NCI-H748 treated with DMSO at 0.1 percent for 48 hours (cell line): ENCODE measurements around the gene CCDC39.
A peak's percentile ranks its signal among the peaks of the same experiment; 100 is the strongest.
"Not testable (repeated sequence)": the region's sequence is repeated elsewhere in the genome, so short reads cannot be mapped to it uniquely, and the experiment has no call there.

Experiments used
- DNase-seq: peaks from one replicate; lab custom pipeline; 2025; lab: John Stamatoyannopoulos, UW

CCDC39 gene

GRCh38 chr3:180624714-180625113 is 54.6 kb downstream of the CCDC39 start:
- DNase-seq = no peak

GRCh38 chr3:180619723-180620122 is 59.6 kb downstream of the CCDC39 start:
- no peak for DNase-seq

- DNase-seq = not testable (repeated sequence)
Measured at GRCh38 chr3:180618563-180618962, 60.7 kb downstream of the CCDC39 start.

DNA sequence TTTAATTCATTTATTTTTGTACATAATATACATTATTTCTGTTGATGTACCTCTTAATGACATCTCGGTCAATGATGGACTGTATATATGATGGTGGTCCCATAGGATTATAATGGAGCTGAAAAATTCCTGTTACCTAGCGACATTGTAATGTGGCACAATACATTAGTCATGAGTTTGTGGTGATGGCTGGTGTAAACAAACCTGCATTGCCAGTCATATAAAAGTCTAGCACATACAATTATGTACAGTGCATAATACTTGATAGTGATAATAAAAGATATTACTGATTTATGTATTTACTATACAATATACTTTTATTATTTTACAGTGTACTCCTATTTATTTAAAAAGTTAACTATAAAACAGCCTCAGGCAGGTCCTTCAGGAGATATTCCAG is 62.2 kb downstream of the CCDC39 start:
- no peak for DNase-seq

DNA sequence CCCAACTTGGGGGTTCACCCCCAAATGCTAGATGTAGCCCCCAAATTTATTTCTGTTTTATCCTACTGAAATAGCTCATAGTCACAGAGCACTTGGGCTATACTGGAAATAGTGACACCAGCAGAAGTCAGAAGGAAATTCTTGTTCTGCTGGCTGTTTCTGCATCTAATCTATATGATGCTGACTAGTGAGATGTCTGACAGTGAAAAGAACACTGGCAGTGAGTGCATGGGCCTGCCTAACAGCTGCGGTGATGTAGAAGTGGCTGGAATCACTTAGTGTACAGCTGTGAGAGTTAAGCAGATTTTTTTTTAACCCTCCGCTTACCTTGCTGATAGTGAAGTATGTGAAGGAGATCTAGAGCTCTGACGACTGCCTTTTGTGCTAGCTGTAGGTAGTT is 63.3 kb downstream of the CCDC39 start:
- DNase-seq = no peak

DNA sequence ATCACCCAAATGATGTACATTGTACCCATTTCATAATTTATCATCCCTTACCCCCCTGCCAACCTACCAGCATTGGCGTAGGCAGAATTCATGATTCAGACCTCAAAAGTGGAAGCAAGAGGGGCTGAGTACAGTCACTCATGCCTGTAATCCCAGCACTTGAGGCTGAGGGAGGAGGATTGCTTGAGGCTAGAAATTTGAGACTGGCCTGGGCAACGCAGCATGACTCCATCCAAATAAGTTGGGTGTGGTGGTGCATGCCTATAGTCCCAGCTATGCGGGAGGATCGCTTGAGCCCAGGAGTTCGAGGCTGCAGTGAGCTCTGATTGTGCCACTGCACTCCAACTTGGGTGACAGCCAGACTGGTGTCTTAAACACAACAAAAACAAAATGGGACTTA is 66.9 kb downstream of the CCDC39 start:
- DNase-seq = no peak

DNA sequence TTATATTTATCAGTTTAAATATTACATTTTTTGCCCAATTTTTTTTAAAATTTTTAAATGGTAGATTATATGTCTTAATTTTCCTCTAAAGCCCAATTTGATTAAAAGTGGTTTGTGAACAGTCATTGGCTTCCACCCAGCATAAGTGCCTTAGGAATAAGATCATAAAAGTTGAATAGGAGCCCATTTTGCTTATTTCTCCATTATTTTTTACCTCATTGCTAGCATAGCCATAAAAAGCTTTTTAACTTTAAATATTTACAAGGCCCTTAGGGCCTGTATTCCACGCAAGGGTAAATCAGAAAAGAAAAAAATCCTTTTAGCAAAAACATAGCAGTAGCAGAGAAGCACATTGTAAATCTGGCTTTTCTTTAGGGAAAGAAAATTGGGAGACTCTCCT is 68.3 kb downstream of the CCDC39 start:
- no peak for DNase-seq

DNA sequence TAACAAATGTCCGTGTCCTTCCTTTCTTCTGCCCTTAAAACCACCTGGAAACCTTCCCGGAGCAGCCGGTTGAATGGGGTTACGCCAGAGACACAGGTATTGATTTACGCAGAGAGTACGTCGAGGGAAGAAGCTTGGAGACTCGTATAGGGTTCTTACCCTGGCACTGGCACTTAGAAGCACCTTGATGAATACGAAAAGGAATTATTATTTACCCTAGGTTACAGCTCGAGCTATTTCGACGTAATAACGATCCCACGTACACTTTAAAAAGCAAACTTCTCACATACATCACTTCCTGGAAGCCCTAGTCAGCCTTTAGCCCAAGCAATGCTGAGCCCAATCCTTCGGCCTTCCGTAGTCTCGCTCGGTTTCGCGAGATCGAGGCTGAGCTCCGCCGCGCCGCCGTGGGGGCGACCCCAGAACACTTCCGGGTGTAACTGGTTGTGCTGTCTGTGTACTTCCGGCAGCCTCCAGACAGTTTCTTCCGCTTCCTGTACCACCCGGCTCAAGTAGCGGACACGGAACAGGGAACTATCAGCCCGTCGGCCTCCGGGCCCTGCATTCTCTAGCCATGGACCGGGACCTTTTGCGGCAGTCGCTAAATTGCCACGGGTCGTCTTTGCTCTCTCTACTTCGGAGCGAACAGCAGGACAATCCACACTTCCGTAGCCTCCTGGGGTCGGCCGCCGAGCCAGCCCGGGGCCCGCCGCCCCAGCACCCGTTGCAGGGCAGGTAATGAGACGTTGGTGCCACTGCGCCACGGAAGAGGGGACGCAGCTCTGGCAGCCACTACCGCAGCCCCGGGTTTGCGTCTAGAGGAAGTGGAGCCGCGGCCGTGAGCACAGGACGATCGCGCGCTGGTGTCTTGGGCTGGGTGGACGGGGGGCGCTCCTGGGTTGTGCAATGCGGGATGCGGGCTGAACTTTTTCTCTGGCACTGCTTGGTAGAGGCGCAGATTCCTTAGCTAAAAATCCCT is 77.3 kb downstream of the CCDC39 start, which contains the start of gene TTC14:
TTC14 (plus strand) TSS at position 476 of the 979 bp plus-strand sequence; CDS start at position 575, 99 bp downstream.
- peak; percentile 57 for DNase-seq

DNA sequence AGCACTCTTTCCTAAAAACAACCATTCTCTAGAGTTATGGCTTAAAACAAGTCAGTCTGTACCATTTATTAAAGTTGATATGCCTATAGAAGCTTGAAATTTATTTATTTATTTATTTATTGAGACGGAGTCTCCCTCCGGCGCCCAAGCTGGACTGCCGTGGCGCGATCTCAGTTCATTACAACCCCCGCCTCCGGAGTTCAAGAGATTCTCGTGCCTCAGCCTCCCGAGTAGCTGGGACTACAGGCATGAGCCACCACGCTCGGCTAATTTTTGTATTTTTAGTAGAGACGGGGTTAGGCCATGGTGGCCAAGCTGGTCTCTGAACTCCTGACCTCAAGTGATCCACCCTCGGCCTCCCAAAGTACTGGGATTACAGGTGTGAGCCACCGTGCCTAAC is 78.8 kb downstream of the CCDC39 start:
- no peak for DNase-seq

GRCh38 chr3:180595559-180595935 is 83.7 kb downstream of the CCDC39 start:
- DNase-seq = no peak

DNA sequence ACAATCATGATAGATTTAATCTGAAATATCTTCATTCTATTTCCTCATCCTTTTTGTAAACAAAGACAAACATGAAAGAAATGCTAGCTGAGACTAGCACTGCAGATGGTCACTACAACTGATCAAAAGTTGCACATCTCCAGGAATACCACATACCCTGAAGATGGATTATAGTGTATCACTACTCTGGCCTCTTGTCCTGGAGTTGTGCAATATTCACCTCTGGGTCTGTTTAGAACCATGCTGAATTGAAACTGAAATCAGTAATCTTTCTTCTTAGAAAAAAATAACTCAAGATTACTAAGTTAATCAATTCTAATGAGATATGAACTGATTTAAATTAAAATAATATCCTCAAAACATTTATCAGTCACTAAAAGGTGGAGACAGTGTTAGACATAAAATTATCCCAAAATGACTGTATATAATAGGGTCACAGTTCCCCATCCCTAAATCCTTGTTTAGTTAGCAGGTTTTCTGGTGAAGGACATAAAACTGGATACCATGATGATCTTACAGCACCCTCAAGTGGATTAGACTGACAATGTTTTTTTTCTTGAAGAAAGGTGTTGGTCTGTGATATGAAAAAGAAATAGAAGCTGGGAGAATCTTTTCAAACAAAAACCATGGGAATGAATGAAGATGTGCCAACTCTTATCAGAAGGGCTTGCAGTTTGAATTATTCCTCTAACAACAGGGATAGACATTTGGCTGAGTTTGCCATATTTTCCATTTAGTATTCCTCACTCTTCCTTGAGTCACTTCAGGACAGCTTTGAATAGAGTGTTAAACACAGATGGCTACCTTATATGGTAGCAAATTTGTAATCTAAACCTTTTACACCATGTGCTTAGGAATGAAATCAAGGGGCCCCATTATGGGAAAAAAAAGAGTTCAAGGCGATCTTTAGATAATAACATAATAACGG is 84.4 kb downstream of the CCDC39 start:
- DNase-seq = peak; percentile 30

DNA sequence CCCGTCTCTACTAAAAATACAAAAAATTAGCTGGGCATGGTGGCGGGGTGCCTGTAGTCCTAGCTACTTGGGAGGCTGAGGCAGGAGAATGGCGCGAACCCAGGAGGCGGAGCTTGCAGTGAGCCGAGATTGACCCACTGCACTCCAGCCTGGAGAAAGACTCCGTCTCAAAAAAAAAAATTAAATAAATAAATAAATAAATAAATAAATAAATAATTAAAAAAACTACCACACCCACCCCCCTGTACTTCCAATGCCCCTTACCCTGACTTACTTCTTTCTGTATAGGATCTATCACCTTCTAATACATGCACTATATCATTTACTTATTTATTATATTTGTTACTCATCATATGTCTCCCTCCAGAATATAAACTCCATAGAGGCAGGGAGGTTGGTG is 85.7 kb downstream of the CCDC39 start:
- DNase-seq = not testable (repeated sequence)

DNA sequence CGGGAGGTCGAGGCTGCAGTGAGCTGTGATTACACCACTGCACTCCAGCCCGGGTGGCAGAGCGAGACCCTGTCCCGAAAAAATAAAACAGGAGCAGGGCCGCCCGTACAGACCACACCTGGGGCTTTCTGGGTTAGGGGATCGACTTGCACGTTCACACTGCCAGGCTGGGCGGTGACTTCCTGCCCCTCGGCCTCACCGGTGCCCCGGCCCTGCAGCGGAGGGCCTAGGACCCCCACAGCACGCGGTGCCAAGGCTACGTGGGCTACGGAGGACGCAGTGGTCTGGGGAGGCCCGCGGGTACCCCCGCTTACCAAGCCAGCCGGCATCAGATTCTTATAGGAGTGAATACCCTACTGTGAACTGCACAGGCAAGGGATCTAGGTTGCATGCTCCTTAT is 88.9 kb downstream of the CCDC39 start:
- DNase-seq = no peak

DNA sequence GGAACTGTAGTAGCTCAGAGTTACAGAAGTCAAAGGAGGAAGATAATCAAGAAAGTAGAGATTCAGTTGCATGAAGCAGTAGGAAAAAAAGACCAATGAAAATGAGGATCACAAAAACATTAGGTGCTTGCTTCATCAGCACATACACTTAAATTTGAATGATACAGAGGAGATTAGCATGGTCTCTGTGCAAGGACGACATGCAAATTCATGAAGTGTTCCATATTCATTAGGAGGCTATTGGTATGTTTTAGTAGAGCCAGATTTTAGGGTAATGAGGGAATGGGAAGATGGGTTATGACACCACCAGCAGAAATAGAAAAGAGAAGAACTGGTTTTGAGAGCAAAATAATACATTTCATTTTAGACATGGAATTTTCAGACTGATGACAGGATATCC is 98.4 kb downstream of the CCDC39 start:
- DNase-seq = no peak

GRCh38 chr3:180575571-180575970 is 103.7 kb downstream of the CCDC39 start:
- no peak for DNase-seq

DNA sequence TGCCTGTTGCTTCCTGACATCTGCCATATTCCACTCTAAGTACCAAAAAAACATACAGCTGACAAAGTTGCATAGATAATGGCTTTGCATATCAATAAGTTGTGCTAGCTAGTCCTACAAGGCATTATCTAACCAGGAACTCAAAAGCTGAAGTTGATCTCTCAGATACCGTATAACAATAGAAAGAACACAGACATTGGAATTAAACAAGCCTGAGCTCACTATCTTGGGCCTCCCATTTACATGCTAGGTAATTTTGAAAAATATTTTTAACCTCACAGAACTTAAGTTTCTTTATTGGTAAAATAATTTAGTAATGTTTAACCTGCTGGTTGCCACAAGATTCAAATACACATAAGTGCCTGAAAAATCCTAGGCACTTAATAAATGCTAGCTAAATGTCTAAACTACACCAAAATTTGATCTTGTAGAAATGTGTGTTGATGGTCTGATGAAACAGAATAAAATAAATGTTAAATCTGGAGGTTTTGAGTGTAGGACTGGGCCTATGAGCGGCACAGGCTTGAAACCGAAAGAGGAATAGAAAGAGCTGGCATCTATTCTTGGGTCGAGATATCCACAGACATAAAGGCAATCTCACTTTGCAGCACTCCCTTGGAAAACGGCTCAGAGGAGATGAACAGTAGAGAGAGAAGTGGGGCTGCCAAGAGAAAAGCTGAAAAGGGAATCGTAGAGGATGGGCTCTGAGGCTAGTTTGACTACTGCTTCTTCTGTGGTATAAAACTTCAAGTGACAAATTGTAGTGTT is 107.3 kb downstream of the CCDC39 start:
- no peak for DNase-seq

GRCh38 chr3:180570238-180570637 is 109.1 kb downstream of the CCDC39 start:
- no peak for DNase-seq

GRCh38 chr3:180564676-180565075 is 114.6 kb downstream of the CCDC39 start:
- DNase-seq = no peak
